ENCODE results near the gene NAA50. TPM values are rescaled to one million over a fixed set of nuclear protein-coding genes. Genes with fewer than 3 reads are reported as not detected.

Gene NAA50
- total and polyA plus RNA-seq, 2 of the 13 experiments (the other 11 are each of a cell fraction or from before 2014, with no cell fraction given) = 30.2 to 233 TPM

GRCh38 chr3:113678773-113679172, 67.3 kb downstream of the NAA50 start:
- DNase-seq (ENCODE audit: low spot score) (no peak), FAIRE-seq (no peak), ATAC-seq (no peak)
- TF ChIP-seq ZNF121 (CRISPR knock-in tag; IDR thresholded peaks at IDR 0.05) = peak; percentile 84
- no peak for TF ChIP-seq TMF1 (CRISPR knock-in tag; IDR thresholded peaks at IDR 0.05; ENCODE audit: low read depth)
- Histone ChIP-seq H4K20me1 (ENCODE audit: insufficient read depth, low read length) (no peaks in the 10 kb centered on the region), H3K4me2 (ENCODE audit: low read depth, low read length) (no peak overlapping the region), H3K27me3 (ENCODE audit: control insufficient read depth in 1 of 2, insufficient read depth in 2 of 2, low read length in 2 of 2) (no peaks in the 10 kb centered on the region), H3K4me3 (replicated peaks in 1 of 3; ENCODE audit: insufficient read depth in 1 of 3, low read depth in 2 of 3, low read length in 3 of 3) (no peak overlapping the region), H3K79me2 (ENCODE audit: insufficient read depth, low read length) (no peaks in the 10 kb centered on the region), H3K4me1 (ENCODE audit: insufficient read depth, low read length) (no peaks in the 10 kb centered on the region), H3K27ac (ENCODE audit: extremely low read length, insufficient read depth, low read length) (no peak overlapping the region), H3K36me3 (replicated peaks in 1 of 2; ENCODE audit: control insufficient read depth in 1 of 2, insufficient read depth in 2 of 2, low read length in 2 of 2) (peaks cover 4 to 23% of the 10 kb centered on the region in 2 experiments; a peak in 4 of 5 replicates), H2AFZ (ENCODE audit: low read length) (no peak overlapping the region), H3K9me3 (ENCODE audit: low read length) (no peaks in the 10 kb centered on the region), H3K9ac (ENCODE audit: insufficient read depth, low read depth, low read length) (no peak overlapping the region)
- intact Hi-C loops (cut with micrococcal nuclease; ENCODE audit: unreplicated experiment) = no loop called here
- WGBS (ENCODE audit: low lambda C conversion rate) = 95% methylated on average over 4 of the region's 4 CpGs
- in situ Hi-C loops (cut with HindIII; ENCODE audit: extremely low pct_ligation_motif_present, low pct_unique_long_range_greater_than_20kb) = no loop called here
- ChIA-PET POLR2A (no interaction called here), CTCF (ENCODE audit: low intra/inter-chr PET ratio, low total read pairs) (no interaction called here)
- BruUV-seq (replicated peaks) = no TSS peak

GRCh38 chr3:113677737-113678136, 68.3 kb downstream of the NAA50 start:
- no peaks in the 10 kb centered on the region for H4K20me1 ChIP-seq (ENCODE audit: insufficient read depth, low read length)
- DNase-seq (ENCODE audit: low spot score) (no peak), FAIRE-seq (no peak), ATAC-seq (no peak)
- H3K27ac ChIP-seq (ENCODE audit: extremely low read length, insufficient read depth, low read length) = no peak overlapping the region
- H3K79me2 ChIP-seq (ENCODE audit: insufficient read depth, low read length) = no peaks in the 10 kb centered on the region
- no peak overlapping the region for H3K9ac ChIP-seq (ENCODE audit: insufficient read depth, low read depth, low read length)
- ChIA-PET CTCF (ENCODE audit: low intra/inter-chr PET ratio, low total read pairs) (no interaction called here), POLR2A (no interaction called here)
- 93% methylated on average over 1 of the region's 1 CpG for WGBS (ENCODE audit: low lambda C conversion rate)
- no peaks in the 10 kb centered on the region for H3K27me3 ChIP-seq (ENCODE audit: control insufficient read depth in 1 of 2, insufficient read depth in 2 of 2, low read length in 2 of 2)
- TF ChIP-seq NFAT5 (CRISPR knock-in tag; IDR thresholded peaks at IDR 0.05) (no peak), HNRNPK (IDR thresholded peaks at IDR 0.05; ENCODE audit: low read depth, low read length, poor library complexity, severe bottlenecking) (peak; percentile 73)
- no peaks in the 10 kb centered on the region for H3K9me3 ChIP-seq (ENCODE audit: low read length)
- no peaks in the 10 kb centered on the region for H3K4me1 ChIP-seq (ENCODE audit: insufficient read depth, low read length)
- BruUV-seq (replicated peaks) = no TSS peak
- H3K4me3 ChIP-seq (replicated peaks in 1 of 3; ENCODE audit: insufficient read depth in 1 of 3, low read depth in 2 of 3, low read length in 3 of 3) = no peak overlapping the region
- in situ Hi-C loops (cut with HindIII; ENCODE audit: extremely low pct_ligation_motif_present, low pct_unique_long_range_greater_than_20kb) (no loop called here), intact Hi-C loops (cut with micrococcal nuclease; ENCODE audit: unreplicated experiment) (no loop called here)
- H2AFZ ChIP-seq (ENCODE audit: low read length) = no peak overlapping the region
- H3K4me2 ChIP-seq (ENCODE audit: low read depth, low read length) = no peak overlapping the region
- peaks cover 4 to 28% of the 10 kb centered on the region in 2 experiments; a peak in 4 of 5 replicates for H3K36me3 ChIP-seq (replicated peaks in 1 of 2; ENCODE audit: control insufficient read depth in 1 of 2, insufficient read depth in 2 of 2, low read length in 2 of 2)

Data from HepG2 (cell line).